ENCODE data around the gene RDX.
"Not testable (repeated sequence)": the region's sequence is repeated elsewhere in the genome, so short reads cannot be mapped to it uniquely, and the experiment has no call there.

Gene RDX

DNA sequence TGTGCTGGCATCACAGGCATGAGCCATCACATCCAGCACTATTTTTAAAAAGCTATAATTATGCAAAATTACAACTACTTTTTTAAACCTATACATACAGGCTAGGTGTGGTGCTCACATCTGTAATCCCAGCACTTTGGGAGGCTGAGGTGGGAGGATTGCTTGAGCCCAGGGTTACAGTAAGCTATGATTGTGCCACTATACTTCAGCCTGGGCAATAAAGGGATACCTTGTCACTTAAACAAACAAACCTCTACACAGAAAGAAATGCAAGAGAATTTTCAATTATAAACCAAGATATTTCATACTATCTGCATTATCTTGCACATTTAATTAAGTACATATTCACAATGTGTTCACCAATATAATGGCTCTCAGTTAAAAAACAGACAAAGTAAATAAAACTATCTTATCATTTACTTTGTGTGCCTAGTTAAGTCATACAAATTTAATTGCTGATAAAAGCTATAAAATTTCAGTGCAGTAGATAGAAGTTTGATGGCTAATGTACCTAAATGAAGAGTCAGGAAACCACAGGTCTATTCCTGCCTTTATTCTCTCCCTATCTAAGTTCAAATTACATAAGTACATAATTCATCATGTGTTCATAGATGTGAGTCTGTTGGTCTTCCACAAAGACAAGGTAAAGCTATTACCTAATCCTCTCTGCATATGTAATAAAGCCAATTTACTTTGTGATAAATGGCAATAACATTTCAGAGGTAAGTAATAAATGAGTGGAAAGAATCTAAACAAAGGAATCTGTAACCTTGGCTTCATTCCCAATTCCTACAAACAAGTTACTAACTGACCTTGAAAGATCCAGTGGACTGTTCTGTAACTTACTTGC lies 9.0 kb upstream of the RDX start:
- no peak for DNase-seq (ENCODE audit: low read depth in 3 of 3, low spot score in 1 of 3)

- DNase-seq (ENCODE audit: low read depth in 3 of 3, low spot score in 1 of 3): no peak
These were observed 7.0 kb upstream of the RDX start for GRCh38 chr11:110303414-110303826.

GRCh38 chr11:110301577-110301976 lies 5.2 kb upstream of the RDX start:
- DNase-seq (ENCODE audit: low read depth in 3 of 3, low spot score in 1 of 3): no peak

GRCh38 chr11:110301032-110301431 lies 4.6 kb upstream of the RDX start:
- DNase-seq (ENCODE audit: low read depth in 3 of 3, low spot score in 1 of 3): no peak

DNA sequence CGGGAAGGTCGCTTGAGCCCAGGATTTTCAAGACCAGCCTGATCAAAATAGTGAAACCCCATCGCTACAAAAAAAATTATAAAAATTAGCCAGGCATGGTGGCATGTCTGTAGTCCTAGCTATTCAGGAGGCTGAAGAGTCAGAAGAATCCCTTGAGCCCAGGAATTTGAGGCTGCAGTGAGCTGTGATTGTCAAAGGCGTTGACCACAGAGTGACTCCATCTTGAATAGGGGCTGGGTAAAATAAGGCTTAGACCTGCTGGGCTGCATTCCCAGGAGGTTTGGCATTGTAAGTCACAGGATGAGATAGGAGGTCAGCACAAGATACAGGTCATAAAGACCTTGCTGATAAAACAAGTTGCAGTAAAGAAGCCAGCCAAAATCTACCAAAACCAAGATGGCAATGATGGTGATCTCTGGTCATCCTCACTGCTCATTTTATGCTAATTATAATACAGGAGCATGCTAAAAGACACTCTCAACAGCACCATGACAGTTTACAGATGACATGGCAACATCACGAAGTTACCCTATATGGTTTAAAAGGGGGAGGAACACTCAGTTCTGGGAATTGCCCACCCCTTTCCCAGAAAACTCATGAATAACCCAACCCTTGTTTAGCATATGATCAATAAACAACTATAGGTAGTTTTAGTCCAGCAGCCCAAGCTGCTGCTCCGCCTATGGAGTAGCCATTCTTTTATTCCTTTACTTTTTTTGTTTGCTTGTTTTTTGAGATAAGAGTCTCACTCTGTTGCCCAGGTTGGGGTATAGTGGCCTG lies 2.8 kb upstream of the RDX start:
- DNase-seq (ENCODE audit: low read depth in 3 of 3, low spot score in 1 of 3): no peak

GRCh38 chr11:110298301-110298765 lies 1.9 kb upstream of the RDX start:
- DNase-seq (ENCODE audit: low read depth in 3 of 3, low spot score in 1 of 3): no peak

GRCh38 chr11:110297726-110298300 lies 1.4 kb upstream of the RDX start:
- DNase-seq (ENCODE audit: low read depth in 3 of 3, low spot score in 1 of 3): no peak

DNA sequence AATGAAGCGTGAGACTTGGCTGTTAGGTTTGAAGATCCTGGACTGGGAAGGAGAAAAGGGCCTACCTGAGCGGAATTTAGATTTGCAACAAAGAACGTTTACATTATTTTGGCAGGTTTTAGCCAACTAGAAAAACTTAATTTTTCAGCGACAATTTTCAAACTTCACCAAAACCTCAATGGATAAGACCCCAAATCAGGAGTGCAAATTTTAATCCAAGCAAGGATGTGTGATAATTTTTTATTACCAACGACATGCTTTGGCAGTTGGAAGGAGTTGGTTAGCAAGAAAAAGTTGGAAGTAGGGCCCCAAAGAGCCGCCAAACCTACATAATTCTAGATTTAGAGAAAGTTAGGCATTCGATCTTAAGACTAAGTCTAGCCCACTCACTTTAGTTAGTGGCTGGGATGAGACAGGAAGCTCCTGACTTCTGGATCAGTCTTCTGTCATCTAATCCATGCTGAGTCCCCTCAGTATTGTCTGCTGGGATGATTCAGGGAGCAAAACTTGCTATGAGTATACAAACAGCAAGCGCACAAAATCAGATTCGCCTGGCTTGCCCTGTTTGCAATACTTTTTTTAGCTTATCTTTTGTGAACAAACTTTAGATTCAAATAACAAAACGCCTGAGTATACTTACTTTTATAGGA lies 787 bp upstream of the RDX start:
- no peak for DNase-seq (ENCODE audit: low read depth in 3 of 3, low spot score in 1 of 3)

GRCh38 chr11:110295531-110296225 lies 736 bp downstream of the RDX start:
- peak in 1 of 3 donors; percentile 35 for DNase-seq (ENCODE audit: low read depth in 3 of 3, low spot score in 1 of 3)

GRCh38 chr11:110295086-110295485 lies 1.3 kb downstream of the RDX start:
- no peak for DNase-seq (ENCODE audit: low read depth in 3 of 3, low spot score in 1 of 3)

DNA sequence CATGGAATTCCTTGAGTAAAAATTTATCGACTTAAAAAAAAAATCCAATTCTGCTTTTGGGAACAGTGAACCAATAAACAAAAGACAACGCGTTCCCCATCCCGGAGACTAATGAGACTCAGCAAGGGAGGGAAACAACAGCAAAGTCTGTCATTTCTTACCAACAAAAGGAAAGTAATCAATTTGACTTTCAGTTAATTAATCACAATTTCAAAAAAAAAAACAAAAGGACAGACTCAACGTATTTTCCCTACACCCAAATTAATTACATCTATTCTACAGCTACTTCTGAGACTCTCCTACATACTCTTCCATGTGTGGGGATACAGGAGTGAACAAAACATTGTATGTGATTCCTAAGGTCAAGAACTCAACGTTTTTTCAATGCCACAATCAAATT lies 1.9 kb downstream of the RDX start:
- no peak for DNase-seq (ENCODE audit: low read depth in 3 of 3, low spot score in 1 of 3)

GRCh38 chr11:110293389-110293788 lies 3.0 kb downstream of the RDX start:
- no peak for DNase-seq (ENCODE audit: low read depth in 3 of 3, low spot score in 1 of 3)

DNA sequence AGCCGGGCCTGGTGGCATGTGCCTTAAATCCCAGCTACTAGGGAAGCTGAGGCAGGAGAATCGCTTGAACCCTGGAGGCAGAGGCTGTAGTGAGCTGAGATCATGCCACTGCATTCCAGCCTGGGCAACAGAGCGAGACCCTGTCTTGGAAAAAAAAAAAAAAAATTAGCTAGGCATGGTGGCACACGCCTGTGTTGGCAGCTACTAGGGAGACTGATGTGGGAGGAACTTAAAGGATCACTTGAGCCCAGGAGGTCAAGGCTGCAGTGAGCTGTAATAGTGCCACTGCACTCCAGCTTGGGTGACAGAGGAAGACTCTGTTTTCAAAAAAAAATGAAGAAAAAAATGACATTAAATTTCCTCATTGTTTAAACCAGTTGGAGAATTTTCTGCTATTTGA lies 4.3 kb downstream of the RDX start:
- not testable (repeated sequence) for DNase-seq (ENCODE audit: low read depth in 3 of 3, low spot score in 1 of 3)

DNA sequence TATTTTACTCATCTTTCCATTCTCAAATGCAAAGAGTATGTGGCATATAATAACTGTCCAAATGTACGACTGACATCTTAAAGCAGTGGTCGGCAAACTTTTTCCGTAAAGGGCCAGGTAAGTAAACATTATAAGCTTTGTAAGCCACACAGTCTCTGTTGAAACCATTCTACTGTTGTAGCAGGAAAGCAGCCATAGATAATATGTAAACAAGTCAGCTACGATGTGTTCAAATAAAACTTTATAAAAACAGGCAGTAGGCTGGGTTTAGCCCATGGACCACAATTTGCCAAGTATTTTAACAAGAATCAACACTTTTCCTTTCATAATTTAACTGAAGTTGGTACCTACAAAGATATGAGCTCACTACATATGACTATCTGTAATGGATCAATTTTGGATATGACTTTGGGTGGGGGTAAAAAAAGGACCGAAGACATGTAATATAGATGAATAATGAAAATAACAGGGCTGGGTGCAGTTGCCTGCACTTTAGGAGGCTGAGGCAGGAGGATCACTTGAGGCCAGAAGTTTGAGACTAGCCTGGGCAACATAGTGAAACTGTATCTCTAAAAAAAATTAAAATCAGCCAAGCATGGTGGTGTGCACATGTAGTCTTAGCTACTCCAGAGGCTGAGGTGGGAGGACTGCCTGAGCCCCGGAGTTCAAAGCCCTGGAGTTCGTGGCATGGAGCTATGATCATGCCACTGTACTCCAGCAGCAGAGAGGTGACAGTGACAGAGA lies 5.7 kb downstream of the RDX start:
- DNase-seq (ENCODE audit: low read depth in 3 of 3, low spot score in 1 of 3): no peak

DNA sequence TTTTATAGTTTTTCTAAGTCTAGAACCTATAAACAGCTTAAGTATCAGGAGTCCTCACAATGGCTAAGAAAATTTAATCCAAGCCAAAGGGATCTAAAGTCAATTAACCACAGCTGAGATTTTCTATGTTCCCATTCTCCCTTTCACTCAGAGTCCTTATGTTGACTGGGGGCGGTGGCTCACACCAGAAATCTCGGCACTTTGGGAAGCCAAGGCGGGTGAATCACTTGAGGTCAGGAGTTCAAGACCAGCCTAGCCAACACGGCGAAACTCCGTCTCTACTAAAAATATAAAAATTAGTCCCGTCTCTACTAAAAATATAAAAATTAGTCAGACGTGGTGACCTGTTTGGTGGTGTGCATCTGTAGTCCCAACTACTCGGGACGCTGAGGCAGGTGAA lies 6.9 kb downstream of the RDX start:
- DNase-seq (ENCODE audit: low read depth in 3 of 3, low spot score in 1 of 3): no peak

DNA sequence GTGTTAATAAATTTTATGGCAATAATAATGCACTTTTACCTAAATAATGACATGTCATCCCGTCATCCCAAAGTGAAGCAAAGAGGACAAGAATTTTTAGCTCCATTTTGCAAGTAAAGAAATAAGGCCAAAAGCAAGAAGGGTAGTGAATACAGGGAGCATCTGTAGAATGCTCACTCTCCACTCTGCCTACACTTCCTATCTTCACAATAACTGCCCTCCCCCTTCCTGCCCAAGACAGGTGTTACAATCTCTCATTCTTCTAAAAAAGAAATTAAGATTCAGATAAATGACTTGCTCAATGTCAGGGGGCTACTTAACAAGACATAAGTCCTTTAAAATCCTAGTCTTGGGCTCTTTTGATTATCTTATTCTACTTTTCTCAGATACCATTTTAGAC lies 8.9 kb downstream of the RDX start:
- no peak for DNase-seq (ENCODE audit: low read depth in 3 of 3, low spot score in 1 of 3)

GRCh38 chr11:110286298-110287040 lies 9.9 kb downstream of the RDX start:
- no peak for DNase-seq (ENCODE audit: low read depth in 3 of 3, low spot score in 1 of 3)

GRCh38 chr11:110283862-110284261 lies 12.6 kb downstream of the RDX start:
- DNase-seq (ENCODE audit: low read depth in 3 of 3, low spot score in 1 of 3): no peak

DNA sequence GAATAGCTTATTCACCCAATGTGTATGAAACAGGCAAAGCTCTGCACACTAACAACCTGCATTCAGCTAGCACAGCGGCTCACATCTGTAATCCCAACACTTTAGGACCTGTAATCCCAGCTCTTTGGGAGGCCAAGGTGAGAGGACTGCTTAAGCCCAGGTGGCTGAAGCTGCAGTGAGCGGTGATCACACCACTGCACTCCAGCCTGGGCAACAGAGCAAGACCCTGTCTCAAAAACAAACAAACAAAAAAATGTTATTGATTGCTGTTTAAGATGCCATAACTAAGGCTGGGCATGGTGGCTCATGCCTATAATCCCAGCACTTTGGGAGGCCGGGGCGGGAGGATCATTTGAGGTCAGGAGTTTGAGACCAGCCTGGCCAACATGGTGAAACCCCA lies 15.8 kb downstream of the RDX start:
- DNase-seq (ENCODE audit: low read depth in 3 of 3, low spot score in 1 of 3): not testable (repeated sequence)
